Peyer's patch (tissue), 4 donors: ENCODE data around the gene ASIC4.

Source experiments
- POLR2A ChIP-seq, 2 donors: fragments of 450-650 bp; IDR thresholded peaks; one replicate each; pipeline ENCODE4 v1.5.1; 2017; ENCODE audit warnings: antibody characterized with exemption in 2 of 2, mild to moderate bottlenecking in 2 of 2, moderate library complexity in 2 of 2
- TF ChIP-seq, protein P1 (sequence below), 6 experiments: fragments of 450-650 bp in 4 of 6; fragments of 200-600 bp in 2 of 6; sonication (generic) in 1 of 6; IDR thresholded peaks; one replicate each; pipeline ENCODE4 v1.5.1; 2017 to 2019; ENCODE audit warnings: antibody characterized with exemption in 6 of 6, mild to moderate bottlenecking in 3 of 6, moderate library complexity in 1 of 6

GRCh38 chr2:219570924-219571310 lies 56.6 kb downstream of the ASIC4 start:
- TF ChIP-seq, protein P1, sequence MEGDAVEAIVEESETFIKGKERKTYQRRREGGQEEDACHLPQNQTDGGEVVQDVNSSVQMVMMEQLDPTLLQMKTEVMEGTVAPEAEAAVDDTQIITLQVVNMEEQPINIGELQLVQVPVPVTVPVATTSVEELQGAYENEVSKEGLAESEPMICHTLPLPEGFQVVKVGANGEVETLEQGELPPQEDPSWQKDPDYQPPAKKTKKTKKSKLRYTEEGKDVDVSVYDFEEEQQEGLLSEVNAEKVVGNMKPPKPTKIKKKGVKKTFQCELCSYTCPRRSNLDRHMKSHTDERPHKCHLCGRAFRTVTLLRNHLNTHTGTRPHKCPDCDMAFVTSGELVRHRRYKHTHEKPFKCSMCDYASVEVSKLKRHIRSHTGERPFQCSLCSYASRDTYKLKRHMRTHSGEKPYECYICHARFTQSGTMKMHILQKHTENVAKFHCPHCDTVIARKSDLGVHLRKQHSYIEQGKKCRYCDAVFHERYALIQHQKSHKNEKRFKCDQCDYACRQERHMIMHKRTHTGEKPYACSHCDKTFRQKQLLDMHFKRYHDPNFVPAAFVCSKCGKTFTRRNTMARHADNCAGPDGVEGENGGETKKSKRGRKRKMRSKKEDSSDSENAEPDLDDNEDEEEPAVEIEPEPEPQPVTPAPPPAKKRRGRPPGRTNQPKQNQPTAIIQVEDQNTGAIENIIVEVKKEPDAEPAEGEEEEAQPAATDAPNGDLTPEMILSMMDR (IDR thresholded peaks at IDR 0.05) = no peak
- TF ChIP-seq POLR2A (IDR thresholded peaks at IDR 0.05) = no peak
